ENCODE data around the gene IFRD1.
A peak's percentile ranks its signal among the peaks of the same experiment; 100 is the strongest.

IFRD1 gene

GRCh38 chr7:112467867-112468266 is 17.6 kb downstream of the IFRD1 start:
- Histone ChIP-seq H3K4me1 (ENCODE audit: control insufficient read depth, insufficient read depth, low read length) (no peaks in the 10 kb centered on the region), H3K4me3 (ENCODE audit: low read depth, low read length) (no peak overlapping the region), H3K36me3 (ENCODE audit: control insufficient read depth in 2 of 2, insufficient read depth in 1 of 2, low read length in 2 of 2) (peaks cover 45 to 76% of the 10 kb centered on the region in 2 experiments), H3K27ac (ENCODE audit: extremely low read depth, low read depth, low read length) (no peak overlapping the region), H3K9me3 (ENCODE audit: control insufficient read depth, insufficient read depth, low read depth, low read length) (no peaks in the 10 kb centered on the region)
- TF ChIP-seq ZNF23 (tag by site-specific recombination; IDR thresholded peaks at IDR 0.05; ENCODE audit: borderline replicate concordance): no peak
- no peak for TF ChIP-seq ZNF426 (tag by site-specific recombination; IDR thresholded peaks at IDR 0.05)
- no peak for TF ChIP-seq ZNF529 (tag by site-specific recombination; IDR thresholded peaks at IDR 0.05; ENCODE audit: insufficient replicate concordance)
- TF ChIP-seq PRDM1 (tag by site-specific recombination; IDR thresholded peaks at IDR 0.05): no peak
- no peak for TF ChIP-seq ZFP41 (tag by site-specific recombination; IDR thresholded peaks at IDR 0.05; ENCODE audit: borderline replicate concordance)
- TF ChIP-seq ZNF394 (tag by site-specific recombination; IDR thresholded peaks at IDR 0.05; ENCODE audit: borderline replicate concordance): no peak
- TF ChIP-seq ZNF19 (tag by site-specific recombination; IDR thresholded peaks at IDR 0.05; ENCODE audit: low read depth): no peak
- no peak for TF ChIP-seq TCF7L2 (IDR thresholded peaks at IDR 0.05; ENCODE audit: borderline replicate concordance, low read depth, low read length)
- TF ChIP-seq PRDM4 (tag by site-specific recombination; IDR thresholded peaks at IDR 0.05): no peak
- no peak for TF ChIP-seq KLF16 (tag by site-specific recombination; IDR thresholded peaks at IDR 0.05)
- no peak for TF ChIP-seq ATF2 (tag by site-specific recombination; IDR thresholded peaks at IDR 0.05; ENCODE audit: low read depth)
- TF ChIP-seq ZBTB10 (tag by site-specific recombination; IDR thresholded peaks at IDR 0.05): no peak
- no peak for TF ChIP-seq SP3 (tag by site-specific recombination; IDR thresholded peaks at IDR 0.05)
- TF ChIP-seq EGR2 (tag by site-specific recombination; IDR thresholded peaks at IDR 0.05; ENCODE audit: low read depth): no peak
- no peak for TF ChIP-seq ZBTB26 (tag by site-specific recombination; optimal IDR thresholded peaks at IDR 0.05)
- CTCF ChIA-PET: interaction anchor here (0.6 to 2.4 kb wide), 6 partner anchors 11 to 515 kb away, joined by 3 to 12 read pairs (median 4); partner anchors contain the start of gene LSMEM1
- POLR2A ChIA-PET: interaction anchor here (1.5 kb wide), 2 partner anchors 17 to 18 kb away, joined by 3 to 7 read pairs; partner anchors contain the start of gene IFRD1

GRCh38 chr7:112470194-112470593 is 19.9 kb downstream of the IFRD1 start:
- Histone ChIP-seq H3K4me1 (ENCODE audit: control insufficient read depth, insufficient read depth, low read length) (no peaks in the 10 kb centered on the region), H3K9me3 (ENCODE audit: control insufficient read depth, insufficient read depth, low read depth, low read length) (no peaks in the 10 kb centered on the region), H3K4me3 (ENCODE audit: low read depth, low read length) (no peak overlapping the region), H3K27ac (ENCODE audit: extremely low read depth, low read depth, low read length) (no peak overlapping the region), H3K36me3 (ENCODE audit: control insufficient read depth in 2 of 2, insufficient read depth in 1 of 2, low read length in 2 of 2) (peaks cover 67% of the 10 kb centered on the region in 2 experiments)
- ChIA-PET POLR2A (interaction anchor here (0.6 kb wide), 1 partner anchor 18 kb away, joined by 3 read pairs; no protein-coding TSS in a partner anchor), CTCF (interaction anchor here (0.6 kb wide), 1 partner anchor 707 kb away, joined by 3 read pairs; no protein-coding TSS in a partner anchor)
- TF ChIP-seq ZNF302 (tag by site-specific recombination; IDR thresholded peaks at IDR 0.05; ENCODE audit: low read depth) (no peak), PRDM1 (tag by site-specific recombination; IDR thresholded peaks at IDR 0.05) (peak; percentile 57; the same call in 1 of the 2 replicates), YY2 (tag by site-specific recombination; IDR thresholded peaks at IDR 0.05) (no peak), ZNF211 (tag by site-specific recombination; IDR thresholded peaks at IDR 0.05; ENCODE audit: low read depth) (no peak), ZNF830 (tag by site-specific recombination; IDR thresholded peaks at IDR 0.05; ENCODE audit: low read depth) (no peak)

All from HEK293 (cell line).